ENCODE measurements around the gene PTX3.

PTX3 gene

DNA sequence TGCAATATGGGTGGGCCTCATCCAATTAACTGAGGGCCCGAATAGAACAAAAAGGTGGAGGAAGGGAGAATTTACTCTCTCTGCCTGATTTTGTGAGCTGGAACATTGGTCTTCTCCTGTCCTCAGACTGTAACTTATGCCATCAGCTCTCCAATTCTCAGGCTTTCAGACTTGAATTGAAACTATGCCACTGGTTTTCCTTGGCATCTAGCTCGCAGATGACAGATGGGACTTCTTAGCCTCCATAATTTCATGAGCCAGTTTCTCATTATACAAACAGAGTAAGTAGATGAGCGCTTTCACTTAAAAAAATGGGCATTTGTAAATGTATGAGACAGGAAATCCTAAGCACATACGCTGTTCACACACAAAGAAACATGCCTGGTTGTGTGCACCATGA lies 8.7 kb upstream of the PTX3 start:
- DNase-seq = no peak

GRCh38 chr3:157428853-157429252 lies 7.8 kb upstream of the PTX3 start:
- DNase-seq = no peak

- no peak for DNase-seq
These were observed 6.9 kb upstream of the PTX3 start for GRCh38 chr3:157429708-157430107.

DNA sequence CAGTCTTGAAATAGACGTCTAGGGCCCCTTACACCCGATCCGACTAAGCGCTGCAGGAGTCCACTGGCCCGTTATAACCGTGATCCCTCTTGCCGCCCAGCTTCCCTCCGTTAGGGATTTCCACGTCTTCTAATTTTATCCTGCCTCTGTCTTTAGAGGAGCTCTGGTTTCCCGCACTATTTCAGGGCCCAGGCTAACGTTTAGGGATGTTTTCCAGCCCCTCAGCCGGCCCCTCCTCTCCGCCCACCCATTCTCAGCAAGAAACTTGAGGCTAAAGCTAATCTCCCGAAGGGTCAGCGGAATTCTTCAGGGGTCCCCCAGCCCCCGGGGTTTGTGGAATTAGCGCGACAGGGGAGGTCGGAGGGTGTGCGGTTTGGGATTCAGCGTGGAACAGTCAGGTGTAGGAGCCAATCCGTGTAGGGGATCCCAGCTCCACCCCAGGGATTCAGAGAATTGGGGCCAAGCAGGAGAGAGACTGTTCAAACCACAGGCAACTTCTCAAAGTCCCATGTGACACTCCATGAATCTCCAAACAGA lies 1.6 kb downstream of the PTX3 start:
- DNase-seq = no peak

GRCh38 chr3:157441102-157441624 lies 4.5 kb downstream of the PTX3 start:
- DNase-seq = no peak

- no peak for DNase-seq
These were observed 6.1 kb downstream of the PTX3 start for GRCh38 chr3:157442729-157443128.

DNA sequence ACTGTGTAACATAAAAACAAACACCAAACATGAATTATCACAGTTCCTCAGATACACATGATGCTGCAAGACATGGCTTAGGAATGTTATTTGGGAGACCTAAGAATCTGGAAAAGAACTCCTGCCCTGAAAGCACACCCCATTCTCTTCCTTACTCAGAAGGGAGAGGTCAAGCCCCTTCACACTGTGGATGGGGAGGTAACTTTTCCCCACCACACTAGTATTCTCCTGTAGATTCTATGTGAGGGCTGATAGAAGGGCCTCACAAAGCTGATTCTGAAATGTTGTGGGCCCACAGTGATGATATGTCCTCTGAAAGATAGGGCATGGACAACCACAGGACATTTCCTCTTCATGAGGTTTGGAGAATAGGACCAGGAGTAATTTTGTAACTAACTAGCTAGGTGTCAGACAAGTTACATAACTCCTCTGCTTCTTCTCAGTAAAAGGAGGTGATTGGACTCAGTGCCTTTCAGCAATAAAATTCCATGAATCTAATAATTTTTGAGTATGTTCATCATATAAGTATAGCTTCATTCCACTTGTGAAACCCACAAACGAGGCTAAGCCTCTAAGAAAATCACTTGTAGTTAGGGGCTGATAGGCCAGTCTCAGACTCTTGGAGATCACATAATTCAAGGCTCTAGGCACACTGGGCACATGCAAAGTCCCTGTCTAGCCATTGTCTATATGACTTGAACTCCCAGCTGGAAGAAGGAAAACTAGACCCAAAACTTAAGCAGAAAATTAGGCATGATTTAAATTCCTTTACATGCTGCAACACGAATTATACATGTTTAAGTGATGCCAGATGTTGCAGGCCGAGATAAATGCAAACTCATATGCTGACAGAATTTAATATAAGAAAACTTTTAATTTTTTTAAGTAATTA lies 7.5 kb downstream of the PTX3 start:
- no peak for DNase-seq

DNA sequence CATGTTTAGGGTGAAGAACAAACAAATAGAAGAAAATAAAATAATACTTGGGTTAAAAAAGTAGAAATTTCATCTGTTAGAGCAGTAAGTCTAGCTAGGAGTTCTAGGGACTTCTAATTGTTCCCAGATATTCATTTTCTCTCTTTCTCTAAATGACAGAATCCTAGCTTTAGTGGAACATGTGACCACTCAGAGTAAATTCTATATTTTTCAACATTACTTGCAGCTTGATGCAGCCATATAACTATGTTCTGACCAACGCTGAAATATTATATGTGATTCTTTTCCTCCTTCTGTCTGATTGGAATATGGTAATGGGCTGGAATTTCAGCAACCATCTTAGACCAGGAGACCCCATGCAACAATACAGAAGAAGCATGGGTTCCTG lies 8.1 kb downstream of the PTX3 start:
- DNase-seq = no peak

- DNase-seq = no peak
These were observed 9.2 kb downstream of the PTX3 start for GRCh38 chr3:157445857-157446256.

- no peak for DNase-seq
These were observed 10.5 kb downstream of the PTX3 start for GRCh38 chr3:157447026-157447694.

DNA sequence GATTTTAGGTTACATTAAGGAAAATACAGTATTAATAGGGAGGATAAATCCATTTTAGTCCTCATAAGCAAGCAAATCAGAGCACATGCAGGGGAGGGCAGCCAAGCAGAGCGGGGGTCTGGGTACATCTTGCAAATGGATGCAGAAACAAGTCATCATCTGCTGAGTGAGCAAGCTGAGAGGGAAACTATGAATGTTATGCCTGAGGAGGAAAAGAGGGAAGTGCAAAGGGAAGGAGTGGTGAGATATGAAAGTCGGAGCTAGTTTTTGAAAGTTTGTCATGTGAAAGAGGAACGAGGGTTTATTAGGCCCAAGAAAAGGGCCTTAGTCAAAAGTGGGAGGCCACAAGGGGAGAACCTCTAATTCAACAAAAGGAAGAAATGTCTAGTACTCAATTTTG lies 15.4 kb downstream of the PTX3 start:
- DNase-seq = no peak

DNA sequence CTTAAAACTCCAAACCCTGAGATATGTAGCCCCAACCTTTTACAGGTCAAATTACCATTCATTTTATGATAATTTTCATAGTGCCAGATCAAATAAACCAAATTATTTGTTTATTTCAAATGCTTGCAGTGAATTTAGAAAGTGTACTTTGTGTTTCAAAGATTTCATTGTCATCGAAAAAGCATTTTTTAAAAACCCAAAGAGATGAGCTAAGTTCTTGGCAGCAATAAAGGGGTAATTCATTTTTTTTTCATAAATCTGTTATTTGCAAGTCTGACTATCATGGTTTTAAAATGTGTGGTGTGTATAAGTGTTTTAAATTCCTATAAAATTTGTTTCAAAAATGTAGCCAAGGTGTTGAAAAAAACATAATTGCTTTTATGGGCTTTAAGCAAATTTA lies 17.2 kb downstream of the PTX3 start:
- no peak for DNase-seq

- no peak for DNase-seq
These were observed 23.1 kb downstream of the PTX3 start for GRCh38 chr3:157459706-157460105.

DNA sequence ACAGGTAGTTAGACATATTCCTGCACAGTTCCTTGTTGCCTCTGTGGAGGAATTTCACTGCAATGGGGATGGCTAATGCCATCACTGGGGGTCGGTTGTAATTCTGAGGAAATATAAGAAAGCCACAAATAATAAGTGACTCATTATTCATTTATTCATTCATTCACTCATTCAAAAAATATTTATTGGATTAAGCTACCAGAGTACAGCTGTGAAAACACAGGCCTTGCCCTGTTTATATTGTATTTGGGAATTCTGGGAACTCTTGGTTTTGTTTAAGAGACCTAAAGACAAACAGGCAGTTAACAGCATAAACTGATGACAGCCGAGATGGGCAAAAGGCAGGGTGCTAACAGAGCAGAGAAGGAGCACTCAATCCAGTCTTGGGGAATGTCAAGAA lies 23.6 kb downstream of the PTX3 start:
- no peak for DNase-seq

GRCh38 chr3:157463816-157464215 lies 27.2 kb downstream of the PTX3 start:
- DNase-seq = no peak

DNA sequence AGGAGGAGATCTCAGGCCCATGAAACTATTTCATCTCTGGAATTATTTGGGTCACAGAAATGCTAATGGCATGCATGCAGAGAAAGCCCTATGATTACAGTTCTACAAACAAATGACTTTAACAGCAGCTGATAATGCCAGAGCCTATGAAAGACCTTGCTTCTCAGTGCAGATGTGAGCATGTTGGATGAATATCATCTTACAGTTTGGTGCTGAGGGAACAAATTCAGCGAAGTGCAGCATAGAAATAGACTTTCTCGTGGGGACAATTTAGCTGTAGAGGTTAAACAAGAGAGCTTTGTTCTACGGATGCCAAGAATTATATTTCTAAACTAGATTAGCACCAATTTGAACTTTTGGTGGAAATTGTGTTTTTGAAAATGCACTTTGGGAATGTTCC lies 27.7 kb downstream of the PTX3 start:
- no peak for DNase-seq

- DNase-seq = no peak
These were observed 29.1 kb downstream of the PTX3 start for GRCh38 chr3:157465741-157466140.

- DNase-seq = no peak
These were observed 30.6 kb downstream of the PTX3 start for GRCh38 chr3:157467200-157467599.

GRCh38 chr3:157469561-157470294 lies 33.1 kb downstream of the PTX3 start:
- no peak for DNase-seq

DNA sequence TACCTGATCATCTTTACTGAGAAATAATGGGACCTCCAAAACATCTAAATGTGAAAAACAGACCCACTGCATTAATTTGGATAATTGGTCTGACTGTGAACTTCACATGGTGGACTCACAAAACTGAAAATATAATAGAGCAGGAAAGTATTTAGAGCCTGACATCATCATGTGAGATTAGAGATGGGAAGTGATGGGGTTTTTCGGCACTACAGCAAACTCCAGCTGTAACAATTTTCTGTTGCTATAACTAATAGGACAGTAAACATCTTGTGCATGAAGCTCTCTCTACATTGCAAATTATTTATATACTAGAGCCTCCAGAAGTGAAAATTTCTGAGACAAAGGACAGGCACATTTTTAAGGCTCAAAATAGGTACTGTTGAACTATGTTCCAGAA lies 34.4 kb downstream of the PTX3 start:
- no peak for DNase-seq

- DNase-seq = no peak
These were observed 36.0 kb downstream of the PTX3 start for GRCh38 chr3:157472648-157473047.

DNA sequence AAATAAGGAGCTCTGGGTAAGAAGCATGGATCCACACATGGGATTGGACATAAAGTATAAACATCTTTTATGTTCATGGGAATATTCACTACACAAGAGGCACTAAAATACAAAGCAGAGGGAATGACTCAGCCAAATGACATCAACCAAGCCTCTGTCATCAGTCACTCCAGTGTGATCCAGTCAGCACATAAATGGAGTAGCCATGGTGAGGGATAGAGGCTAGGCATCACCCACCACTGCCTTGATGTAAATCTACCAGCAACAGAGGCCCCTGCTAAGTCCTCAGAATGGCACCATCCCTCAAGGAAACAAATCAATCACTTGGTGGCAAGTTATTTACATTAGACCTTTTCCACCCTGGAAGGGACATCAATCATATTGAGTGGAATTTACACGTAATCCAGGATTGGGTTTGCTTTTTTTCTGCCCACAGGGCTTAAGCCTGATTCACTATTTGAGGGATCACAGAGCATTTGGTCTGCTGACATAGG lies 39.3 kb downstream of the PTX3 start:
- no peak for DNase-seq

DNA sequence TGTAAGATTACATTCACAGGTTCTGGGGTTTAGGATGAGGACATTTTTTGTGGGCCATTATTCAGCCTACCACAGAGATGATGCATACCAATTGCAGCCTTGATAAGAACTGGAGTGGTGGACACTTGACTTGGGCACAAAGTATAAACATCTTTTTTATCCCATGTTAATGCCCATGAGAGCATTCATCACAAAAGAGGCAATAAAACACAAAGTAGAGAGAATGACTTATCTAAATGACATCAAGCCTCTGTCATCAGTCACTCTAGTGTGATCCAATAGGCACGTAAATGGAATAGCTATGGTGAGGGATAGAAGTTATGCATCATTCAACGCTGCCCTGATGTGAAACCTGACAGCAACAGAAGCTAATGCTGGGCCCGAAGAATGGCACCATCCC lies 40.8 kb downstream of the PTX3 start:
- no peak for DNase-seq
